Measurements from ENCODE around the gene HDAC5. TPM values are rescaled to one million over a fixed set of nuclear protein-coding genes. Genes with fewer than 3 reads are reported as not detected.

HDAC5 gene
- 10 to 100 TPM; 19.0 to 26.6 TPM for total RNA-seq

- Histone ChIP-seq H3K9me3 (no peaks in the 10 kb centered on the region), H3K27ac (peak within 1 kb of the TSS; percentile 78), H3K9ac (ENCODE audit: low read depth in 2 of 2, low read length in 2 of 2) (peak within 1 kb of the TSS; percentile 89 to 90), H3K27me3 (no peaks in the 10 kb centered on the region), H3K4me3 (peak within 1 kb of the TSS; percentile 84), H3K4me1 (no peaks in the 10 kb centered on the region), H3K36me3 (no peaks in the 10 kb centered on the region)
- intact Hi-C loops (cut with DNase I), result no loop called here
- TF ChIP-seq CTCF (IDR thresholded peaks at IDR 0.05), result peak; percentile 61
- DNase-seq, result peak; percentile 96
These were observed at the start of gene HDAC5 for GRCh38 chr17:44123356-44124117. HDAC5 (minus strand) TSS chr17:44123641; CDS start chr17:44117515, 6,126 bp downstream.

- TF ChIP-seq CTCF (IDR thresholded peaks at IDR 0.05), result no peak
- no peak overlapping the region for H3K27ac ChIP-seq
- H3K27me3 ChIP-seq, result no peaks in the 10 kb centered on the region
- H3K4me1 ChIP-seq, result no peaks in the 10 kb centered on the region
- no peak overlapping the region for H3K9ac ChIP-seq (ENCODE audit: low read depth in 2 of 2, low read length in 2 of 2)
- H3K9me3 ChIP-seq, result no peaks in the 10 kb centered on the region
- no peak for DNase-seq
- H3K4me3 ChIP-seq, result no peak overlapping the region
- H3K36me3 ChIP-seq, result no peaks in the 10 kb centered on the region
- intact Hi-C loops (cut with DNase I), result no loop called here
These were observed 48.6 kb upstream of the HDAC5 start for GRCh38 chr17:44171931-44172455.

GRCh38 chr17:44170499-44171201 lies 47.2 kb upstream of the HDAC5 start, which contains the start of gene ASB16:
ASB16 (plus strand) TSS chr17:44170704; CDS start chr17:44170790, 86 bp downstream.
- Histone ChIP-seq H3K4me3 (no peak within 1 kb of the TSS), H3K36me3 (no peaks in the 10 kb centered on the region), H3K27me3 (no peaks in the 10 kb centered on the region), H3K4me1 (no peaks in the 10 kb centered on the region), H3K9ac (ENCODE audit: low read depth in 2 of 2, low read length in 2 of 2) (no peak within 1 kb of the TSS), H3K27ac (no peak within 1 kb of the TSS), H3K9me3 (no peaks in the 10 kb centered on the region)
- no peak for DNase-seq
- intact Hi-C loops (cut with DNase I), result no loop called here
- no peak for TF ChIP-seq CTCF (IDR thresholded peaks at IDR 0.05)

GRCh38 chr17:44170135-44170498 lies 46.7 kb upstream of the HDAC5 start:
- Histone ChIP-seq H3K9me3 (no peaks in the 10 kb centered on the region), H3K9ac (ENCODE audit: low read depth in 2 of 2, low read length in 2 of 2) (no peak overlapping the region), H3K27me3 (no peaks in the 10 kb centered on the region), H3K4me1 (no peaks in the 10 kb centered on the region), H3K27ac (no peak overlapping the region), H3K4me3 (no peak overlapping the region), H3K36me3 (no peaks in the 10 kb centered on the region)
- TF ChIP-seq CTCF (IDR thresholded peaks at IDR 0.05), result no peak
- no peak for DNase-seq
- intact Hi-C loops (cut with DNase I), result no loop called here

GRCh38 chr17:44167181-44167861 lies 43.9 kb upstream of the HDAC5 start:
- intact Hi-C loops (cut with DNase I), result no loop called here
- Histone ChIP-seq H3K27me3 (no peaks in the 10 kb centered on the region), H3K9ac (ENCODE audit: low read depth in 2 of 2, low read length in 2 of 2) (no peak overlapping the region), H3K27ac (no peak overlapping the region), H3K4me1 (no peaks in the 10 kb centered on the region), H3K9me3 (no peaks in the 10 kb centered on the region), H3K4me3 (no peak overlapping the region), H3K36me3 (no peaks in the 10 kb centered on the region)
- no peak for DNase-seq
- no peak for TF ChIP-seq CTCF (IDR thresholded peaks at IDR 0.05)

All from colonic mucosa (tissue), 4 donors.